GM21529 (cell line): ENCODE results near the gene ASIC2.

Source experiments
- ATAC-seq: cut with Tn5 transposase; IDR thresholded peaks from one replicate; pipeline ENCODE4 v1.9.1; 2021; ENCODE audit not compliant: unreplicated experiment

Gene ASIC2

GRCh38 chr17:33039874-33040273 lies 253.2 kb downstream of the ASIC2 start:
- ATAC-seq: no peak

GRCh38 chr17:33038740-33039139 lies 254.4 kb downstream of the ASIC2 start:
- ATAC-seq: no peak

GRCh38 chr17:33033176-33033575 lies 259.9 kb downstream of the ASIC2 start:
- ATAC-seq: no peak

GRCh38 chr17:33028778-33029177 lies 264.3 kb downstream of the ASIC2 start:
- no peak for ATAC-seq

- no peak for ATAC-seq
Observed at GRCh38 chr17:33028061-33028460, 265.0 kb downstream of the ASIC2 start.

GRCh38 chr17:33024688-33025486 lies 268.2 kb downstream of the ASIC2 start:
- ATAC-seq: no peak

- ATAC-seq: no peak
Observed at GRCh38 chr17:33023790-33024189, 269.3 kb downstream of the ASIC2 start.

GRCh38 chr17:33021731-33022408 lies 271.2 kb downstream of the ASIC2 start:
- no peak for ATAC-seq

GRCh38 chr17:33019161-33019890 lies 273.8 kb downstream of the ASIC2 start:
- no peak for ATAC-seq

- no peak for ATAC-seq
Observed at GRCh38 chr17:33017366-33017765, 275.7 kb downstream of the ASIC2 start.

- no peak for ATAC-seq
Observed at GRCh38 chr17:33016920-33017319, 276.2 kb downstream of the ASIC2 start.

GRCh38 chr17:33015716-33016346 lies 277.3 kb downstream of the ASIC2 start:
- ATAC-seq: no peak

- no peak for ATAC-seq
Observed at GRCh38 chr17:33014751-33015150, 278.3 kb downstream of the ASIC2 start.

- ATAC-seq: no peak
Observed at GRCh38 chr17:33013596-33014375, 279.3 kb downstream of the ASIC2 start.

- ATAC-seq: no peak
Observed at GRCh38 chr17:33012522-33013033, 280.5 kb downstream of the ASIC2 start.

GRCh38 chr17:33009636-33010035 lies 283.5 kb downstream of the ASIC2 start:
- ATAC-seq: no peak

- ATAC-seq: no peak
Observed at GRCh38 chr17:33007186-33007585, 285.9 kb downstream of the ASIC2 start.

GRCh38 chr17:33002246-33002645 lies 290.8 kb downstream of the ASIC2 start:
- ATAC-seq: no peak

GRCh38 chr17:32998887-32999228 lies 294.2 kb downstream of the ASIC2 start:
- ATAC-seq: no peak

- no peak for ATAC-seq
Observed at GRCh38 chr17:32998111-32998886, 294.8 kb downstream of the ASIC2 start.
